HG02981 (cell line): ENCODE data around the gene CPSF4.

Experiments used
- ATAC-seq: cut with Tn5 transposase; IDR thresholded peaks from one replicate; pipeline ENCODE4 v1.9.1; 2021; ENCODE audit warnings: mild to moderate bottlenecking, moderate library complexity; ENCODE audit not compliant: unreplicated experiment

Gene CPSF4

DNA sequence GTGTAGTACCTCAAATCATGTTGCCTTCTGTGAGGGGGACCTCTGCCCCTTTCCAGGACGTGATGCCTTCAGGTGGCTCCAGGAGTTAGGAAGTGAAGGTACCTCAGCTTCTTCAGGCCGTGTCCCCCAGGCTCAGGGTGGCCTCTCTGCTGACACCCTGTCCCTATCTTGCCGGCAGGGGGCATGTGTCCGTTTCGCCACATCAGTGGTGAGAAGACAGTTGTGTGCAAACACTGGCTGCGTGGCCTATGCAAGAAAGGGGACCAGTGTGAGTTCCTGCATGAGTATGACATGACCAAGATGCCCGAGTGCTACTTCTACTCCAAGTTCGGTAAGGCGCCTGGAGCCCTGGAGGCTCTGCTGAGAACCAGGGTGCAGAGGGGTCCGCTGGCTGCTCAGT, 9.2 kb downstream of the CPSF4 start:
- no peak for ATAC-seq

DNA sequence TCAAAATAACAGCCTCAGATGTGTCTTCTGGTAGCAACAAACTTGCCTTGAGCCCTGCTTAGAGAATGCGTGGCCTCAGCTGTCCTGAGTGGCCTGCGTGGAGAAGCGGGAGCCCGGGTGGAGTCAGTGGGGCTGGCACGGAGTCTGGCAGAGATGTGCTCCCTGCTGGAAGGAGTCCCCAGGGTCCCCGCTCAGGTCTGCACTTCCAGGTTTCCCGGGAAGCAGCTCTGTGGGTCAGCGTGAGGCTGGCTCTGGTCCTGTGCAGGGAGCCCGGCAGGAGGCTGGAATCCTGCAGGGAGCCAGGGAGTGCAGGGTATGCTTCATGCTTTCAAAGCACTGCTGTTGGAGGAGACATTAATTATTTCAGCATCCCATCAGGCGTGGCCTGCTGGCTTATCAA, 10.1 kb downstream of the CPSF4 start:
- no peak for ATAC-seq

DNA sequence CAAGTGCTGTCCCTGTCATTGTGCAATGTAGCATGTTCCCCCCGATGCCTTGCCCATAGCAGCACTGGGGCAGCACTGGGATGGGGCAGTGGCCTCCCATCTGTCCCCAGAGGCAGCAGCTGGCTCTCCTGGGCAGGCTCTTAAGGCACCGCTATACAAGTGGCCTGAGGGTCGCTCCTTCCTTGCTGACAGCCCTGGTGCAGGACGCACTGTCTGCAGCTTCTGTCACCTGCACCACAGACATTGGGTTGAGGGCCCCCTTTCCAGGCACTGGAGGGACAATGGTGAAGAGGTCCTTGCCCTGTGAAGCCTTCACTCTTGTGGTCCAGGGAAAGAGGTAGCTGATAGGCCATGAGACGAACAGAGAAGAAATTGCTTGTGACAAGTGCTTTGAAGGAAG, 10.6 kb downstream of the CPSF4 start:
- ATAC-seq, result no peak

GRCh38 chr7:99451936-99452335, 13.2 kb downstream of the CPSF4 start:
- ATAC-seq, result no peak

GRCh38 chr7:99452541-99452940, 13.8 kb downstream of the CPSF4 start:
- no peak for ATAC-seq

- ATAC-seq, result no peak
Measured at GRCh38 chr7:99453105-99453504, 14.4 kb downstream of the CPSF4 start.

- no peak for ATAC-seq
Measured at GRCh38 chr7:99455874-99456273, 17.1 kb downstream of the CPSF4 start.

DNA sequence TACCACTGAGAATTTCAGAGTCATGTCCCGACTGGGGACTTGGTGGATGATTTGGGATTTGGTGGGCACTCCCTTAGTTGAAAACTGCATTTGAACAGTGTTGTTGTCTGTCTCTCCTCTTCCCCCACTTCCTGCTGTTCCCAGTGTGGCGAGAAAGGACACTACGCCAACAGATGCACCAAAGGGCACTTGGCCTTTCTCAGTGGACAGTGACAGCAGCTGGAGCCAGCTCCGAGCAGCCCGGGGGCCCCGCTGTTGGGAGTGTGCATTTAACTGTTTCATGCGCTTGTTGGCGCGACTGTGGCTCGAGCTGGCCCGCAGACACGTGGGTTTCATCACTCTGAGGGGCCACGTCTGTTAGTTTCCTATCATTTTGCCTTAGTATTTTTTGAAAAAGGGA, 17.5 kb downstream of the CPSF4 start:
- ATAC-seq, result no peak

GRCh38 chr7:99457050-99457649, 18.4 kb downstream of the CPSF4 start:
- ATAC-seq, result no peak

GRCh38 chr7:99457650-99458493, 19.1 kb downstream of the CPSF4 start:
- ATAC-seq, result no peak

DNA sequence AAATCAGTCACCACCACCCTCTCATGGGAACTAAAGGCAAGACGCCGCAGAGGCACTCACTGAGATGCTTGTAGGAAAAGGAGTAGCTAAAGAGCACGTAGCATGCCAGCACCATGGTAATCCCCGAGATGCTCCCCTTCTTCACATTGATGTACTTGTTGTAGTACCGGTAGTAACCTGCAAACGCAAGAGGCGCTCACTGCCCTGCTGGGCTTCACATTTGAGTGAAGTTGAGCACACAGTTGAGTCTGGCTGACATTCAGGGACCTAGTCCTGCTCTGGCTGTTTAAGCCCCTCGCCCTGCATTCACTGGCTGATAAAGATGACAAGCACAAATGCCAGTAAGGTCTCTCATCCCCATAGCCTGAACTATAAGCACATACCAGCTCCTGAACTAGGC, 20.3 kb downstream of the CPSF4 start:
- ATAC-seq, result no peak

DNA sequence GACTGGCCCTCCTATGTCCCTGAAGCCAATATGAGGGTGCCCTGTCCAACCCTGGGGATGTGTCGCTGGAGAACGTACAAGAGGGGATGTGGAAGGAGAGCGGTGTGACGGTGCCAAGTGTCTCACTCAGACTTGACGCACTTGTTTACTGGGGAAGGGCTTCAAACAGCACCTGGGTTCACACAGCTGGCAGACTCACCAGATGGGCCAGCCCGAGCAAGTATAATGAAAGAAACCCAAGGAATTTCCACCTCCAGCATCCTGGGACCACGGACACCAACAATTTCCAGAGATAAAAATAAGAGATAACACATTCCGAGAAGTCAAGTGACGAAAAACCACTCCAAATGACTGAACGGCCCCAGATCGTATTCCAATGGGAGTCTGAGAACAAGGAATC, 21.9 kb downstream of the CPSF4 start:
- ATAC-seq, result no peak

- ATAC-seq, result no peak
Measured at GRCh38 chr7:99461221-99461620, 22.5 kb downstream of the CPSF4 start.

- ATAC-seq, result no peak
Measured at GRCh38 chr7:99465421-99465768, 26.7 kb downstream of the CPSF4 start.

DNA sequence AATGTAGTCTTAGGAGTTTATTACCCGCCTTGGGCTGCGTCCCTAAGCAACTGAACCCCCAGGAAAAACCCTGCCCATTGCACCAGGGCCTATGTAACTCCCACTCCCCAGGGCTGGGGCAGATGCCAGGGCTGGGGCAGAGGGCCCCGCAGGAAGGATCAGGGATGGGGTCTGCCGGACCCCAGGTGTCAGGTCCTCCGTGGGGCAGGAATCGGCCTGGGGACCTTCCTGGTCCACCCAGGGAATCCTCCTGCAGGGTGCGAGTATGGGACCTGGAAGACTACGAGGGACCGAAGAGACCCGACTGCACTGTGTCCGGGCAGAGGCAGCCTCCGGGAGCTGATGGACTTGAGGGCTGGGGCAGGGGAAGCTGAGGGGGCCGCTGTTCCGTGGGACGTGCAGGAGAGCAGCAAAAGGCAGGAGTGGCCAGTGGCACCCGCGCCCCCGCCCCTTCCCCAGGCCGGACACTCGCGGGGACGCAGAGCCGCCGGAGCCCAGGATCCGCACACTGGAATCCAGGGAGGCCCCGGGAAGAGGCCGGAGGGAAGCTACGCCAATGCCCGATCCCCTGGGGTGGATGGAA, 29.7 kb downstream of the CPSF4 start:
- no peak for ATAC-seq

DNA sequence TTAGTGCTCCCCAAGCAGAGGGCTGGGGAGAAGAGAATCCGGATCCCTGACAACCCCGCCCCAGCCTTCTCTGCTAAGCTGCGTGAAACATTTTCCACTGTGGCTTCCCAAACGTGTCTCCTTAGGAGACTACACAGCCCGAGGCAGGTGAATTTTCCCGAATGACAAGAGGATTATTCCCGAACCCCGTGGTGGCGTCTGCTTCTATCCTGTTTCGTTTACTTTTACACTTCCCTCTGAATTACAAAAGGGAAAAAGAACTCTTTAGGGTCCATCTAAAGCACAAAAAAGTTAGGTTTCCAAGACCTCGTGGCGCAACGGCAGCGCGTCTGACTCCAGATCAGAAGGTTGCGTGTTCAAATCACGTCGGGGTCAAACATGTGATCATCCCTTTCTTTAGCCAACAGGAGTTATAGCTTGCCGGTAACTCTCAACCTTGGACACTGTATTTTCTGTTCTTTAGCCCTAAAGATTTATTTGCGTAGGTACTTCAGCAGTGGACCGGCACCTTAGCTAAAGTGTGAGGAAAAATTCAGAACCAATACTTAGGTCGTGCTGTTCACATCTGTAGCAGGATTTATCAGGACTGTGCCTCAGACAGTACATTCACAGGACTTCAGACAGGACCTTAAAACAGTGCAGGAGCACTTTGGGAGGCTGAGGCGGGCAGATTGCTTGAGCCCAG, 30.8 kb downstream of the CPSF4 start:
- ATAC-seq, result no peak

DNA sequence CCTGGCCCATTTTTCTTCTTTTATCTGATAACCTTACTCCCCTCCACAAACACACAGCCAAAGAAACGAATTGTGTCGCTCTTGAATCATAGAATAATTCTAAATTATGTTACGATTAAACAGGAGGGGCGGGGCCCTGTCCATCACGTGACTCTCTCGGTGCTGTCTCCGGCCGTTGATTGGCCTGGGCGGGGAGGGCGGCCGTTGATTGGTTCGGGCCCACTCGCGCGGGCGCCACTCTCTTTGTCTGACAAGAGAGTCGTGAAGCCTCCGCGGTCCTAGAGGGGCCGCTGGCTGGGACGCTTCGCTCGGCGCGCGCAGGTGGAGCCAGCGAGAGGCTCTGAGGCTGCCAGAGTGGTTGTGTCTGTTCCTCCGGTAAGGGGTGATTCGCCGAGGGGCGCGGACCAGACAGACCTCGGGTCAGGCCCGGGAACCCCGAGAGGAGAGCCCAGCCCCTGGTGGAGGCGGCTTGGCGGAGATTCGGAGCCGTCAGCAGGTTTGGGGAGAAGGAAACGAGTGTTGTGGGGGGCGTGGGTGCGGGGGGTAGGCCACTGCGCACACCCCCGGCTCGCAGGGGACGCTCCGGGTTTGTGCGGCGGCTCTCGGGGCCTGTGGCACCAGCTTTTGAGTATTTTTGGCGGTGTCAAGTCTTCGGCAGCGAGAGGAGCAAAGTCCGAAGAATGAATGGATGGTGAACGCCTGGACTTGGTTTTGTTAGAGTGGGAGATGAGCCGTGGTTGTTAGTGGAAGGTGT, 34.0 kb downstream of the CPSF4 start, which contains the start of gene ZNF789:
ZNF789 (plus strand) TSS at position 330 of the 754 bp plus-strand sequence. CDS start 3,567 bp downstream, outside the sequence.
- ATAC-seq, result peak; percentile 94

GRCh38 chr7:99473315-99473596, 34.5 kb downstream of the CPSF4 start:
- ATAC-seq, result peak; percentile 3

DNA sequence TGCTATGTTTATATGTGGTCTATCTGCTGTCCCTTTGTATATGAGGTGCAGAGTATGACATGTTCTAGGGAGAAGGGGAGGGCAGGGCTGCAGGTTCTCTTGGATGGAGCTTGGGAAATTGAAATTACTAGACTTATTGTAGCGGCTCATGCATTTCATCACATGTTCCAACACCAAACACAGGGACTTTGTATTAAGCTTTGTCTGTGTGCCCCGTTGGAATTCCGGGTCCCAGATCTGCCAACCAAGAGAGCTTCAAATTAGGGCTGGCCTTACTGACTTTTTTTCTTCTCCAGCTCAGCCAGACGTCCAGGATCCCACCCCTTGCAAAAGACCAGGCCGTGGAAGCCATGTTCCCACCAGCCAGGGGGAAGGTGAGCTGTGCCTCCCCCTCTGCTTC, 37.4 kb downstream of the CPSF4 start:
- ATAC-seq, result no peak

DNA sequence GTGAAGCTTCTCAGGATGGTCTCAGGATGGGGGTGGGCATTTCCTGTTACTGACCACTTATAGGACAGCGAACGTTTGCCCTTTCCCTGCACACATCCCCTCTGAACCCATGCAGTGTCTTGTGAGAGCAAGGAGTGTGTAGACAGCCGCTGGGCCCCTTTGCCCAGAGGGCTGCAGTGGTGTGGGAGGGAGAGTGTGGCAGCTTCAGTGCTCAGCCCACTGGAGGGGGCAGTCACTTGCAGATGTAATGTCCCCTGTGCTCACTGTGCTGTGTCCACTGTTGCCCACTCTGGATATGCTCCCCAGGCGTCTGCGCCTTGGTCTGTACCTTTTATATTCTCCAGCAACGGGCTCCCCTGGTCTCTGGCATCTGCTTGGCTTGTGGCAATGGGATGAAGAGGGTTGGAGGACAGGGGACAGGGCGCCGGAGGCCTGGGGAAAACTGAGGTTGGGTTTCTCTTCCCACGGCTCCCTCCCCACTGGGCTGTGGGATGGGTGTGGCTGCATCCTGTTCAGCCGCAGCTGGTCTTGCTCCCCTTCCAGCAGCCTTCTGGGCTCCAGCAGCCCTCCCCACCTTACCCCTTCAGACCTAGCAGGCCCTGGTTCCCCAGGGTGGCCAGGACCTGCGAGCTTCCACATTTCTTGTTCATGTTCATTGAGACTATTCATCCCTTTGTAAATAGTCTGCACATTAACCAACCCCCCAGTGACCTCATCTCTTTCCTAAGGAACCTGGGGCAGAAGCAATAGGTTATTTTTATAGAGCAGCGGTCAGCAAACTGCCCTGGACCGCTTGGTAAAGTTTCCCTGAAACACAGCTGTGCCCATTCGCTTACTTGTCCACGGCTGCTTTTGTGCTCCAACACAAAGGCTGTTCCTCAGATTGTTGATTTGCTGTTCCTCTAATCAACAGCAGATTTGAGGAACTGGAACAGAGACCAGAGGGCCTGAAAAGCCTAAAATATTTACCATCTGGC, 40.0 kb downstream of the CPSF4 start:
- no peak for ATAC-seq
